SH-SY5Y (cell line): ENCODE data around the gene SLC25A25.

ENCODE experiments used
- GATA2 ChIP-seq: IDR thresholded peaks from 2 replicates; pipeline ENCODE4 v1.6.1; 2011; ENCODE audit warnings: mild to moderate bottlenecking, low read depth, low read length
- GATA3 ChIP-seq: IDR thresholded peaks from 2 replicates; pipeline ENCODE4 v1.6.1; 2011; ENCODE audit warnings: low read depth, mild to moderate bottlenecking, low read length, moderate library complexity

GRCh38 chr9:128142596-128142995, 74.6 kb downstream of the SLC25A25 start:
- no peak for TF ChIP-seq GATA3
- no peak for TF ChIP-seq GATA2
